GM18867 (cell line): ENCODE measurements around the gene PLA2G7.
"Not testable (repeated sequence)": the region's sequence is repeated elsewhere in the genome, so short reads cannot be mapped to it uniquely, and the experiment has no call there.

ENCODE experiments used
- ATAC-seq: cut with Tn5 transposase; IDR thresholded peaks from one replicate; pipeline ENCODE4 v1.9.1; 2021; ENCODE audit warnings: mild to moderate bottlenecking, moderate library complexity; ENCODE audit not compliant: unreplicated experiment

Gene PLA2G7

GRCh38 chr6:46734867-46735719 lies at the start of gene PLA2G7:
TSS of gene PLA2G7 (minus strand) at chr6:46735375. CDS start at chr6:46722891, 12,484 bp downstream.
- no peak for ATAC-seq

- no peak for ATAC-seq
Observed at GRCh38 chr6:46784535-46784934, 49.4 kb upstream of the PLA2G7 start.

GRCh38 chr6:46781478-46782378 lies 46.6 kb upstream of the PLA2G7 start:
- ATAC-seq, result no peak

GRCh38 chr6:46777476-46778346 lies 42.5 kb upstream of the PLA2G7 start:
- ATAC-seq, result no peak

GRCh38 chr6:46776070-46776712 lies 41.0 kb upstream of the PLA2G7 start:
- no peak for ATAC-seq

- not testable (repeated sequence) for ATAC-seq
Observed at GRCh38 chr6:46774736-46775135, 39.6 kb upstream of the PLA2G7 start.

- no peak for ATAC-seq
Observed at GRCh38 chr6:46773201-46773855, 38.2 kb upstream of the PLA2G7 start.

- ATAC-seq, result peak; percentile 66
Observed at GRCh38 chr6:46772762-46773161, 37.6 kb upstream of the PLA2G7 start.

GRCh38 chr6:46772016-46772415 lies 36.8 kb upstream of the PLA2G7 start:
- no peak for ATAC-seq

GRCh38 chr6:46764961-46765360 lies 29.8 kb upstream of the PLA2G7 start:
- no peak for ATAC-seq

- ATAC-seq, result not testable (repeated sequence)
Observed at GRCh38 chr6:46764280-46764679, 29.1 kb upstream of the PLA2G7 start.

- ATAC-seq, result no peak
Observed at GRCh38 chr6:46763466-46763865, 28.3 kb upstream of the PLA2G7 start.

GRCh38 chr6:46760925-46761324 lies 25.8 kb upstream of the PLA2G7 start:
- no peak for ATAC-seq

- ATAC-seq, result no peak
Observed at GRCh38 chr6:46758960-46759753, 24.0 kb upstream of the PLA2G7 start.

- ATAC-seq, result no peak
Observed at GRCh38 chr6:46757214-46757596, 22.0 kb upstream of the PLA2G7 start.

- ATAC-seq, result no peak
Observed at GRCh38 chr6:46756469-46757213, 21.5 kb upstream of the PLA2G7 start.

- ATAC-seq, result no peak
Observed at GRCh38 chr6:46755865-46756264, 20.7 kb upstream of the PLA2G7 start.

GRCh38 chr6:46751658-46752057 lies 16.5 kb upstream of the PLA2G7 start:
- no peak for ATAC-seq
